H9 (cell line): Measurements from ENCODE around the gene FTH1. TPM values are rescaled to one million over a fixed set of nuclear protein-coding genes. Genes with fewer than 3 reads are reported as not detected.

Source experiments
- DNase-seq: peaks from one replicate; pipeline ENCODE4 v3.0.0-alpha.2; 2017
- H2AFZ ChIP-seq: one replicate; pipeline ENCODE4 v1.6.1; 2013; ENCODE audit warnings: mild to moderate bottlenecking, low read length, control low read depth, moderate library complexity
- H2AK5ac ChIP-seq: 2 replicates; pipeline ENCODE4 v1.6.1; 2013; ENCODE audit warnings: low read length, control low read depth, mixed read lengths; ENCODE audit not compliant: insufficient read length
- H2BK120ac ChIP-seq: one replicate; pipeline ENCODE4 v1.6.1; 2013; ENCODE audit warnings: low read depth, mild to moderate bottlenecking, low read length, control low read depth, inconsistent platforms; ENCODE audit not compliant: poor library complexity, severe bottlenecking
- H2BK12ac ChIP-seq: 2 replicates; pipeline ENCODE4 v1.6.1; 2013; ENCODE audit warnings: low read length, control low read depth, mixed read lengths, low read depth; ENCODE audit not compliant: insufficient read length
- H2BK15ac ChIP-seq: 2 replicates; pipeline ENCODE4 v1.6.1; 2013; ENCODE audit warnings: low read depth, low read length, control low read depth
- H2BK20ac ChIP-seq: one replicate; pipeline ENCODE4 v1.6.1; 2013; ENCODE audit warnings: low read depth, mild to moderate bottlenecking, low read length, control low read depth, inconsistent platforms; ENCODE audit not compliant: poor library complexity, severe bottlenecking
- H2BK5ac ChIP-seq: 2 replicates; pipeline ENCODE4 v1.6.1; 2013; ENCODE audit warnings: low read length, control low read depth, mixed read lengths; ENCODE audit not compliant: insufficient read length
- H3K14ac ChIP-seq: 2 replicates; pipeline ENCODE4 v1.6.1; 2013; ENCODE audit warnings: low read length, control low read depth; ENCODE audit not compliant: insufficient read depth
- H3K18ac ChIP-seq: 2 replicates; pipeline ENCODE4 v1.6.1; 2013; ENCODE audit warnings: low read depth, mild to moderate bottlenecking, mixed read lengths, low read length, control low read depth; ENCODE audit not compliant: insufficient read length
- H3K23ac ChIP-seq: 2 replicates; pipeline ENCODE4 v1.6.1; 2013; ENCODE audit warnings: low read length, control low read depth, mixed read lengths, low read depth; ENCODE audit not compliant: insufficient read length
- H3K23me2 ChIP-seq: 2 replicates; pipeline ENCODE4 v1.6.1; 2013; ENCODE audit warnings: low read depth, mild to moderate bottlenecking, mixed read lengths, low read length, control low read depth; ENCODE audit not compliant: insufficient read length, poor library complexity, severe bottlenecking
- H3K27ac ChIP-seq: 2 replicates; pipeline ENCODE4 v1.5.1; 2013; ENCODE audit warnings: low read length, control low read depth, mixed read lengths, low read depth; ENCODE audit not compliant: insufficient read length
- H3K27me3 ChIP-seq: 2 replicates; pipeline ENCODE4 v1.6.1; 2013; ENCODE audit warnings: low read length, control low read depth, inconsistent platforms; ENCODE audit not compliant: insufficient read depth
- H3K4ac ChIP-seq: 2 replicates; pipeline ENCODE4 v1.6.1; 2013; ENCODE audit warnings: low read depth, mild to moderate bottlenecking, control low read depth, inconsistent platforms, low read length, moderate library complexity
- H3K4me1 ChIP-seq: 2 replicates; pipeline ENCODE4 v1.6.1; 2013; ENCODE audit warnings: low read length, control low read depth, inconsistent platforms; ENCODE audit not compliant: insufficient read depth
- H3K4me2 ChIP-seq: 2 replicates; pipeline ENCODE4 v1.6.1; 2013; ENCODE audit warnings: low read length, control low read depth, mixed read lengths; ENCODE audit not compliant: insufficient read length, insufficient read depth
- H3K56ac ChIP-seq: 2 replicates; pipeline ENCODE4 v1.6.1; 2013; ENCODE audit warnings: low read depth, mild to moderate bottlenecking, mixed read lengths, low read length, control low read depth; ENCODE audit not compliant: insufficient read length
- H3K79me1 ChIP-seq: 2 replicates; pipeline ENCODE4 v1.6.1; 2013; ENCODE audit warnings: low read depth, mild to moderate bottlenecking, moderate library complexity, low read length, control low read depth, inconsistent platforms; ENCODE audit not compliant: insufficient read depth, poor library complexity, severe bottlenecking
- H3K79me2 ChIP-seq: 2 replicates; pipeline ENCODE4 v1.6.1; 2013; ENCODE audit warnings: low read length, control low read depth, inconsistent platforms; ENCODE audit not compliant: insufficient read depth
- H3K9ac ChIP-seq: 2 replicates; pipeline ENCODE4 v1.6.1; 2013; ENCODE audit warnings: low read length, control low read depth, mixed read lengths; ENCODE audit not compliant: insufficient read length; ENCODE audit errors: extremely low read depth
- H3K9me3 ChIP-seq: one replicate; pipeline ENCODE4 v1.6.1; 2013; ENCODE audit warnings: low read depth, low read length, inconsistent platforms; ENCODE audit not compliant: control insufficient read depth
- H3T11ph ChIP-seq: one replicate; pipeline ENCODE4 v1.6.1; 2013; ENCODE audit warnings: mild to moderate bottlenecking, low read length, control low read depth, inconsistent platforms
- H4K20me1 ChIP-seq: one replicate; pipeline ENCODE4 v1.6.1; 2013; ENCODE audit not compliant: control insufficient read depth, insufficient read length, insufficient read depth
- H4K5ac ChIP-seq: 2 replicates; pipeline ENCODE4 v1.6.1; 2013; ENCODE audit warnings: low read depth, mild to moderate bottlenecking, mixed read lengths, low read length, control low read depth; ENCODE audit not compliant: insufficient read length
- H4K8ac ChIP-seq: replicated peaks from 2 replicates; pipeline ENCODE4 v1.6.1; 2013; ENCODE audit warnings: low read length, control low read depth, mixed read lengths, low read depth; ENCODE audit not compliant: insufficient read length
- H4K91ac ChIP-seq: 2 replicates; pipeline ENCODE4 v1.6.1; 2013; ENCODE audit warnings: low read depth, mild to moderate bottlenecking, moderate library complexity, mixed read lengths, low read length, control low read depth; ENCODE audit not compliant: insufficient read length
- H3K27ac Mint-ChIP-seq, 3 experiments: 2 replicates in 2 of 3; 3 replicates in 1 of 3; pipeline ENCODE4 v1.8.0; 2020 to 2021; ENCODE audit warnings: mixed read lengths in 3 of 3, mild to moderate bottlenecking in 1 of 3, moderate library complexity in 1 of 3
- H3K27me3 Mint-ChIP-seq: 2 replicates; pipeline ENCODE4 v1.8.0; 2021; ENCODE audit warnings: low read depth, mild to moderate bottlenecking, moderate library complexity, mixed read lengths
- H3K36me3 Mint-ChIP-seq, 3 experiments: 2 replicates in 2 of 3; 3 replicates in 1 of 3; pipeline ENCODE4 v1.8.0; 2020 to 2021; ENCODE audit warnings: low read depth in 3 of 3, mixed read lengths in 3 of 3; ENCODE audit not compliant: insufficient read depth in 1 of 3
- H3K4me1 Mint-ChIP-seq, 2 experiments: 2 replicates each; pipeline ENCODE4 v1.8.0; 2020; ENCODE audit warnings: mixed read lengths in 2 of 2
- H3K4me3 Mint-ChIP-seq, 2 experiments: 2 replicates in 1 of 2; 3 replicates in 1 of 2; pipeline ENCODE4 v1.8.0; 2020 to 2021; ENCODE audit warnings: mild to moderate bottlenecking in 2 of 2, mixed read lengths in 2 of 2, moderate library complexity in 1 of 2
- H3K9me3 Mint-ChIP-seq, 2 experiments: 2 replicates in 1 of 2; 3 replicates in 1 of 2; pipeline ENCODE4 v1.8.0; 2020; ENCODE audit warnings: mild to moderate bottlenecking in 2 of 2, mixed read lengths in 2 of 2, moderate library complexity in 1 of 2
- CTCF ChIP-seq: fragments of 200-600 bp; sonication (generic); conservative IDR thresholded peaks from 3 replicates; pipeline ENCODE4 v1.8.0; 2021; ENCODE audit warnings: antibody characterized with exemption, mild to moderate bottlenecking
- WGBS: extraction: QIAGEN DNeasy Blood & Tissue Kit; methylation state at CpG from one replicate; pipeline ENCODE4 v1.1.7; 2013; ENCODE audit warnings: missing lambda C conversion rate, low lambda C conversion rate, mixed read lengths; ENCODE audit not compliant: insufficient read length; ENCODE audit errors: extremely low coverage; 5-methylcytosine and 5-hydroxymethylcytosine counted together
- long read RNA-seq: library from polyadenylated mRNA; unstranded; transcript quantifications from one replicate; pipeline ENCODE4 v2.0.0, GENCODE V29; 2020
- total RNA-seq: library from RNA; stranded (reverse); gene quantifications from 2 replicates; pipeline ENCODE4 v1.2.1, GENCODE V29; 2021

The FTH1 gene
- total RNA-seq: 1,505 and 1,558 TPM in 2 replicates
- long read RNA-seq, transcript FTH1-211 (3 exons, 788 nt): minor isoform, 8 of 3,661 reads
- long read RNA-seq, transcript FTH1-201 (4 exons, 1,229 nt): major isoform, 3,629 of 3,661 reads
- long read RNA-seq, partial matches to known transcripts: 3 of 3,661 reads
- long read RNA-seq, other reads (novel, unspliced or antisense): 11 of 3,661 reads

GRCh38 chr11:61967116-61967923 lies at the start of gene FTH1:
TSS of gene FTH1 (minus strand) at chr11:61967634. CDS start at chr11:61967425, 209 bp downstream.
- Histone ChIP-seq H3K79me2 (peaks cover 14% of the 10 kb centered on the region), H4K8ac (no peak within 1 kb of the TSS), H3K23me2 (peaks cover 16% of the 10 kb centered on the region), H2BK15ac (0 out of 2 replicates have a peak within 1 kb of the TSS, but pooled peaks have one; percentile 27), H4K20me1 (no peaks in the 10 kb centered on the region), H3K27me3 (no peaks in the 10 kb centered on the region), H2BK120ac (peak within 1 kb of the TSS; percentile 85), H3K9ac (peak within 1 kb of the TSS; percentile 97), H2AFZ (no peak within 1 kb of the TSS), H3K4me2 (peak within 1 kb of the TSS; percentile 97), H3T11ph (peak within 1 kb of the TSS; percentile 78), H3K23ac (no peak within 1 kb of the TSS), H2BK20ac (no peak within 1 kb of the TSS), H3K14ac (peak within 1 kb of the TSS; percentile 99), H4K5ac (peak within 1 kb of the TSS; percentile 93), H3K18ac (peak within 1 kb of the TSS; percentile 99), H3K56ac (peak within 1 kb of the TSS; percentile 67), H3K27ac (peak within 1 kb of the TSS; percentile 68), H2AK5ac (peak within 1 kb of the TSS; percentile 67), H3K4ac (peak within 1 kb of the TSS; percentile 94), H4K91ac (peak within 1 kb of the TSS; percentile 94), H2BK5ac (peak within 1 kb of the TSS; percentile 74), H3K4me1 (peaks cover 10% of the 10 kb centered on the region; the same call in 1 of the 2 replicates), H3K9me3 (no peaks in the 10 kb centered on the region), H2BK12ac (peak within 1 kb of the TSS; percentile 69), H3K79me1 (peaks cover 4% of the 10 kb centered on the region)
- WGBS: no CpG with 5 or more reads among the region's 93 CpGs
- Mint-ChIP-seq H3K4me3 (peak within 1 kb of the TSS; percentile 91 to 94), H3K4me1 (peaks cover 32 to 43% of the 10 kb centered on the region in 2 experiments), H3K36me3 (peaks cover 29 to 43% (median 39%) of the 10 kb centered on the region in 3 experiments), H3K27me3 (peaks cover 1% of the 10 kb centered on the region; the same call in 1 of the 2 replicates), H3K9me3 (no peaks in the 10 kb centered on the region), H3K27ac (peak within 1 kb of the TSS; percentile 95 to 98 (median 96))
- TF ChIP-seq CTCF: no peak
- peak; percentile 87 for DNase-seq
